ENCODE data around the gene DEFB126. TPM values are rescaled to one million over a fixed set of nuclear protein-coding genes. Genes with fewer than 3 reads are reported as not detected.
"Not testable (repeated sequence)": the region's sequence is repeated elsewhere in the genome, so short reads cannot be mapped to it uniquely, and the experiment has no call there.

The DEFB126 gene
- total RNA-seq: not detected in 2 replicates

GRCh38 chr20:142290-142689, at the start of gene DEFB126:
Gene DEFB126, plus strand, starts transcription at chr20:142590. Its CDS starts 39 bp downstream, at chr20:142629.
- peaks cover 8% of the 10 kb centered on the region for H3K27me3 ChIP-seq (ENCODE audit: insufficient read depth, low read length)
- no peaks in the 10 kb centered on the region for H3K36me3 ChIP-seq (ENCODE audit: insufficient read depth, low read length)
- no peaks in the 10 kb centered on the region for H4K20me1 ChIP-seq (ENCODE audit: insufficient read depth, low read length)
- no peak for DNase-seq (ENCODE audit: insufficient read length, low spot score, missing footprints)
- H3K4me1 ChIP-seq (ENCODE audit: insufficient read depth, low read length): no peaks in the 10 kb centered on the region
- H3K27ac ChIP-seq (ENCODE audit: low read depth, low read length): no peak within 1 kb of the TSS
- no peak within 1 kb of the TSS for H3K4me3 ChIP-seq (ENCODE audit: insufficient read depth, low read length)
- no peak within 1 kb of the TSS for H2AFZ ChIP-seq (ENCODE audit: low read length)
- no peaks in the 10 kb centered on the region for H3K79me2 ChIP-seq (ENCODE audit: insufficient read depth, low read length)
- H3K9me3 ChIP-seq (ENCODE audit: low read depth, low read length): no peaks in the 10 kb centered on the region
- H3K4me2 ChIP-seq (ENCODE audit: insufficient read depth, low read length): no peak within 1 kb of the TSS
- TF ChIP-seq CTCF (IDR thresholded peaks at IDR 0.05; ENCODE audit: extremely low read depth, low read depth, low read length): no peak

- H2AFZ ChIP-seq (ENCODE audit: low read length): no peak overlapping the region
- no peaks in the 10 kb centered on the region for H3K9me3 ChIP-seq (ENCODE audit: low read depth, low read length)
- no peaks in the 10 kb centered on the region for H4K20me1 ChIP-seq (ENCODE audit: insufficient read depth, low read length)
- H3K27me3 ChIP-seq (ENCODE audit: insufficient read depth, low read length): no peaks in the 10 kb centered on the region
- no peaks in the 10 kb centered on the region for H3K4me1 ChIP-seq (ENCODE audit: insufficient read depth, low read length)
- H3K79me2 ChIP-seq (ENCODE audit: insufficient read depth, low read length): no peaks in the 10 kb centered on the region
- no peak overlapping the region for H3K4me3 ChIP-seq (ENCODE audit: insufficient read depth, low read length)
- H3K36me3 ChIP-seq (ENCODE audit: insufficient read depth, low read length): no peaks in the 10 kb centered on the region
- TF ChIP-seq CTCF (IDR thresholded peaks at IDR 0.05; ENCODE audit: extremely low read depth, low read depth, low read length): no peak
- no peak for DNase-seq (ENCODE audit: insufficient read length, low spot score, missing footprints)
- no peak overlapping the region for H3K4me2 ChIP-seq (ENCODE audit: insufficient read depth, low read length)
- no peak overlapping the region for H3K27ac ChIP-seq (ENCODE audit: low read depth, low read length)
These were observed 48.7 kb upstream of the DEFB126 start for GRCh38 chr20:93641-94040.

GRCh38 chr20:95215-95614, 47.2 kb upstream of the DEFB126 start:
- TF ChIP-seq CTCF (IDR thresholded peaks at IDR 0.05; ENCODE audit: extremely low read depth, low read depth, low read length): no peak
- no peaks in the 10 kb centered on the region for H3K36me3 ChIP-seq (ENCODE audit: insufficient read depth, low read length)
- H3K27ac ChIP-seq (ENCODE audit: low read depth, low read length): no peak overlapping the region
- DNase-seq (ENCODE audit: insufficient read length, low spot score, missing footprints): no peak
- no peak overlapping the region for H3K4me2 ChIP-seq (ENCODE audit: insufficient read depth, low read length)
- H3K79me2 ChIP-seq (ENCODE audit: insufficient read depth, low read length): no peaks in the 10 kb centered on the region
- no peaks in the 10 kb centered on the region for H4K20me1 ChIP-seq (ENCODE audit: insufficient read depth, low read length)
- H3K9me3 ChIP-seq (ENCODE audit: low read depth, low read length): no peaks in the 10 kb centered on the region
- no peak overlapping the region for H2AFZ ChIP-seq (ENCODE audit: low read length)
- H3K27me3 ChIP-seq (ENCODE audit: insufficient read depth, low read length): no peaks in the 10 kb centered on the region
- no peaks in the 10 kb centered on the region for H3K4me1 ChIP-seq (ENCODE audit: insufficient read depth, low read length)
- no peak overlapping the region for H3K4me3 ChIP-seq (ENCODE audit: insufficient read depth, low read length)

- not testable (repeated sequence) for H3K27me3 ChIP-seq (ENCODE audit: insufficient read depth, low read length); DNase-seq (ENCODE audit: insufficient read length, low spot score, missing footprints); H3K9me3 ChIP-seq (ENCODE audit: low read depth, low read length); H3K36me3 ChIP-seq (ENCODE audit: insufficient read depth, low read length); H3K4me3 ChIP-seq (ENCODE audit: insufficient read depth, low read length); H3K4me1 ChIP-seq (ENCODE audit: insufficient read depth, low read length); H3K79me2 ChIP-seq (ENCODE audit: insufficient read depth, low read length); H4K20me1 ChIP-seq (ENCODE audit: insufficient read depth, low read length); H2AFZ ChIP-seq (ENCODE audit: low read length); H3K27ac ChIP-seq (ENCODE audit: low read depth, low read length); H3K4me2 ChIP-seq (ENCODE audit: insufficient read depth, low read length)
These were observed 44.7 kb upstream of the DEFB126 start for GRCh38 chr20:97691-98090.
